Embryonic facial prominence (tissue), 1 donor: ENCODE results near the gene N4BP2L1.

Experiments
- DNase-seq: peaks from one replicate; pipeline ENCODE4 v3.0.0-alpha.2; 2016; ENCODE audit errors: extremely low spot score

Gene N4BP2L1

GRCh38 chr13:32427852-32428580 lies at the start of gene N4BP2L1:
Gene N4BP2L1 (minus strand): TSS chr13:32428130. CDS start chr13:32428082, 48 bp downstream.
- no peak for DNase-seq

GRCh38 chr13:32476892-32477291 lies 49.0 kb upstream of the N4BP2L1 start:
- DNase-seq = no peak

- no peak for DNase-seq
These were observed 48.2 kb upstream of the N4BP2L1 start for GRCh38 chr13:32476021-32476731.

DNA sequence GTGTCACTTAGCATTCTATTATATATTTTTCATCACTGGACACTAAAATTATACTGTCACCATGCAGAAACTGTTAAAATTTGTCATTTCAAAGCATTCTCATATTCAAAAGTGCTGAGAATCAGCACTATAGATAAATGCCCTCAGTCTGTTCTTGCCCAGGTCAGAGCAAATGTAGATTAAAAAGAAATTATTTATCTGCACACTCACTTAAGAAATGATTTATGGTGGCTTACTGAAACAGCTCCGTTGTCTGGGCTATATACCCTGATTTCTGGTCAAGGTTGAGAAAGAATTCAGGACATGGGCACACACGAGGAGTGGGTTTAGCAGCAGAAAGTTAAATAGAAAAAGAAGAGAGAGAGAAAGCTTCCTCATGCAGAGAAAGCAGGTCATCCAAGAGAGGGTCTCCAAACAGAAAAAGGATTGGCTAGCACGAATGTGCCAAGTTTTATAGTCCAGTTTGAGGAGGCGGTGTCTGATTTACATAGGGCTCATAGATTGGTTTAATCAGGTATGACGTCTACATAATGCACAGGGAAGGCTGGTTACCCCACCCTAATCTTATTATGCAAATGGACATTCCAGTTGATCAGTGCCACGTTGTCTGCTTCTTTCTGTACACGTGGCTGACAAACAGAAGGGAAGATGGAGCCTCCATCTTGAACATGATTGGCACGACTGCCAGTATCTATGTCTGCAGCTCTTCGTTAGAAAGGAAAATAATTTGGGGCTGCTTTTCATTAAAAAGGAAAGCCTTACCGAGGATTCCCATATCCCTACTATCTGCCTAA lies 47.3 kb upstream of the N4BP2L1 start:
- DNase-seq = no peak

DNA sequence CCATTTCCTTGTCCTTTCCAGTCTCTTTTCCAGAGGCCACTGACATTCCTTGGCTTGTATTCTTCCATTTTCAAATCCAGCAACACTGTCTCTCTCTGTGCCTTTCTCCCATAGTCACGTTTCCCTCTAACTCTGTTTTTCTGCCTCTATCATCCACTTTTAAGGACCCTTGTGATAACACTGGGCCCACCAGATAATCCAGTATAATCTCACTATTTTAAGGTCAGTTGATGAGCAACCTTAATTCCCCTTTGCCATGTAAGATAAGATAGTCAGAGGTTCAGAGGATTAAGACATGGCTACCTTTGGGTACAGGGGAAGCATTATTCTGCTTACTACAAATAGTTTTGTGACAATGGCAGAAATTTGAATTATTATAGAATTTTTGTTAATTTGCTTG lies 45.7 kb upstream of the N4BP2L1 start:
- no peak for DNase-seq

DNA sequence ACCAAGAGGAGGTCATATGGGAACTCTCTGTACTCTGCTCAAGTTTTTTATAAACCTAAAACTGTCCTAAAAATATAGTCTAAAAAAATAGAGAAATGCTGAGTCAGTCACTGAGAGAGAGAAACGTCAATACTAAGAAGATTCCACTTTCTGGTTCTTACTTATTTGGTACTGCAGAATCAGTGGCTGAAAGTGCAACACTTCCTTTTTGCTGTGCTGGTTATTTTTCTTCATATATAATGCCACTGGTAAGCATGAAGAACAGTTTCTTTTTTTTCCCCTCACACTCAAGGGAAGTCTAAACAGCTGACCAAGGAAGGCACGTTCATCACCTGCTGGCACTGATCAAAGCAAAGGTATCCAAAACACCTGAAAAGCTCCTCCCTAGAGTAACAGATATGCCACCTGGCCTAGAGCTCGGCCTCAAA lies 44.3 kb upstream of the N4BP2L1 start:
- no peak for DNase-seq

- no peak for DNase-seq
These were observed 43.4 kb upstream of the N4BP2L1 start for GRCh38 chr13:32471187-32471922.

DNA sequence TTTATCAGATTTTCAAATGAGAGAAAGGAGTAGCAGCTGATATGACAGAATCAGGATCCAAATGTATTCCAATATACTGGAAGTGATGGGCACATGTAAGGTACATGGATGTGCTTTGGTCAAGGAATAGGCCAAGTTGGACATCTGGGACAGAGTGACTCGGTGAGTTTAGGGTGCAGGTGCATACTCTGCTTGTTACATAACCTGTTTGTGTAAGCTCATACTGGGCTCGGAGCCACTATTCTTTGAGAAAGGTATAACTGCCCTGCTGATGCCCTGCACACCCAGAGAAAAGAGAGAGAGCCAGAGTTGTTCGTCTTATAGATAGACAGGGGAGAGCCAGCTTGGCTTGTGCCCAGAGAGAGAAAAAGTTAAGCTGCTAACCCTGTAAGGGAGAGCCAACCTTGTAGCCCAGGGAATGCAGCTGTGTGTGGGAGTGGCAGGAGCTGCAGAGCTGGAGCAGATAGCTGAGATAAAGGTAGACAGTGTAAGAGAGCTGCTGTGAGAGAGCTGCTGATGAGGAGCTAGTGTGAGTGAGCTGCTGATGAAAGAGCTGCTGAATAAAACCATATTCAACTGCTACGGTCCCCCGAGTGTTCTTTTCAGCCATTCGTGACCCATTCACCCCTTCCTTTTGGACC lies 40.7 kb upstream of the N4BP2L1 start:
- no peak for DNase-seq

DNA sequence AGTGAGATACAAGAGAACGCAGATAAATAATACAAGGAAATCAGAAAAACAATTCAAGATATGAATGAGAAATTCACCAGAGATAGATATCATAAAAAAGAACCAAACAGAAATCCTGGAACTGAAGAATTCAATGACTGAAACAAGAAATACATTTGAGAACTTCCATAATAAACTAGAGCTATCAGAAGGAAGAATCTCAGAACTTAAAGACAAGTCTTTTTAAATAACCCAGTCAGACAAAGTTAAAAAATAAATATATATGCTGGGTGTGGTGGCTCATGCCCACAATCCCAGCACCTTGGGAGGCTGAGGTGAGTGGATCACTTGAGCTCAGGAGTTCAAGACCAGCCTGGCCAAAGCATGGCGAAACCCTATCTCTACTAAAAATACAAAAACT lies 28.7 kb upstream of the N4BP2L1 start:
- DNase-seq = no peak

DNA sequence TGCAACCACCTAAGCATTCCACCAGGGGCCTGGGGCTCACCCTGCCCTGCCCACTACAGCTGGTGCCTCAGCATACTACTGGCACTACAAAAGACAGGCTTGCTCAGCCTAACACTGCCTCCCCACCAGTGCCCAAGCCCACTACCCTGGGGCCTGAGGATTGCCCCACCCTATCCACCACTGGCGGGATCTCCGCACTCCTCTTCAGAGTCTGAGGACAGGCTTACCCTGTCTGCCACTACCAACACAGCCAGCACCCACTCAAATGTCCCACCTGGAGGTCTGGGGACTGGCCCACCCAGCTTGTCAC lies 27.6 kb upstream of the N4BP2L1 start:
- no peak for DNase-seq

GRCh38 chr13:32454886-32455593 lies 27.1 kb upstream of the N4BP2L1 start:
- DNase-seq = no peak

GRCh38 chr13:32453981-32454380 lies 26.1 kb upstream of the N4BP2L1 start:
- DNase-seq = no peak

DNA sequence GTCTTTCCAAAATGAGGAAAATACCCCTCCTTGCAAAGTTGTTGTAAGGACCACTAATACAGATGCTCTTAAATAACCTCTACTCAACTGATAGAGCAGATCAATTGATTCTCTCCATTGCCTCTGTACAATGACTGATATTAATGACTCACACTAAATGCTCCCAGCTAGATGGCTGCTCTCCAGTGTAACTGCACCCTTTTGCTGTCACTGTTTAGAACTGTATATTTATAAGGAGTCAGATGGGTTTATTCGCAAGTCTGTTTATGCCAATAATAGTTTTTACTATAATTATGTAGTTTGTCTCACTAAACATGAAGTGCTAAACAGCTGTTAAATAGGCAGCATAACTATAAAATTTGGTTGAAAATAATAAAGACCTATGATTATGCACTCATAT lies 21.0 kb upstream of the N4BP2L1 start:
- no peak for DNase-seq

GRCh38 chr13:32447894-32448623 lies 20.1 kb upstream of the N4BP2L1 start:
- DNase-seq = no peak

GRCh38 chr13:32446773-32447465 lies 19.0 kb upstream of the N4BP2L1 start:
- no peak for DNase-seq

GRCh38 chr13:32446220-32446619 lies 18.3 kb upstream of the N4BP2L1 start:
- no peak for DNase-seq

- DNase-seq = no peak
These were observed 17.5 kb upstream of the N4BP2L1 start for GRCh38 chr13:32445461-32445860.

- DNase-seq = no peak
These were observed 15.2 kb upstream of the N4BP2L1 start for GRCh38 chr13:32443111-32443510.

- DNase-seq = no peak
These were observed 10.9 kb upstream of the N4BP2L1 start for GRCh38 chr13:32438871-32439270.

GRCh38 chr13:32432856-32433255 lies 4.9 kb upstream of the N4BP2L1 start:
- DNase-seq = no peak
